Ishikawa (cell line): ENCODE data around the gene PEX26.

Experiments used
- CEBPB ChIP-seq: IDR thresholded peaks from 2 replicates; pipeline ENCODE4 v1.6.1; 2012
- CREB1 ChIP-seq: IDR thresholded peaks from 2 replicates; pipeline ENCODE4 v1.6.1; 2012; ENCODE audit warnings: low read depth
- EGR1 ChIP-seq: IDR thresholded peaks from 2 replicates; pipeline ENCODE4 v1.6.1; 2012
- EP300 ChIP-seq: IDR thresholded peaks from 2 replicates; pipeline ENCODE4 v1.6.1; 2012; ENCODE audit warnings: borderline replicate concordance
- FOXM1 ChIP-seq: IDR thresholded peaks from 2 replicates; pipeline ENCODE4 v1.6.1; 2012; ENCODE audit warnings: low read depth, borderline replicate concordance
- MAX ChIP-seq: IDR thresholded peaks from 2 replicates; pipeline ENCODE4 v1.6.1; 2012
- NFIC ChIP-seq: IDR thresholded peaks from 2 replicates; pipeline ENCODE4 v1.6.1; 2012
- RAD21 ChIP-seq: IDR thresholded peaks from 2 replicates; pipeline ENCODE4 v1.6.1; 2012; ENCODE audit warnings: low read depth
- REST ChIP-seq: IDR thresholded peaks from 2 replicates; pipeline ENCODE4 v1.6.1; 2012; ENCODE audit warnings: low read depth, mild to moderate bottlenecking
- TAF1 ChIP-seq: IDR thresholded peaks from 2 replicates; pipeline ENCODE4 v1.6.1; 2012; ENCODE audit warnings: low read depth, mild to moderate bottlenecking
- TCF12 ChIP-seq: IDR thresholded peaks from 2 replicates; pipeline ENCODE4 v1.6.1; 2012; ENCODE audit warnings: low read depth
- TEAD4 ChIP-seq: IDR thresholded peaks from 2 replicates; pipeline ENCODE4 v1.6.1; 2012
- USF1 ChIP-seq: IDR thresholded peaks from 2 replicates; pipeline ENCODE4 v1.6.1; 2012
- YY1 ChIP-seq: IDR thresholded peaks from 2 replicates; pipeline ENCODE4 v1.6.1; 2012; ENCODE audit warnings: low read depth
- ZBTB7A ChIP-seq: IDR thresholded peaks from 2 replicates; pipeline ENCODE4 v1.6.1; 2012; ENCODE audit warnings: low read depth

PEX26 gene

GRCh38 chr22:18114495-18114894 is 36.7 kb downstream of the PEX26 start:
- TF ChIP-seq EGR1 (no peak), MAX (no peak), CEBPB (no peak), ZBTB7A (no peak), CREB1 (no peak), EP300 (no peak), NFIC (no peak), YY1 (no peak), USF1 (no peak), TCF12 (no peak), TEAD4 (no peak), REST (no peak), RAD21 (no peak), TAF1 (no peak), FOXM1 (no peak)

- TF ChIP-seq NFIC (no peak), EP300 (no peak), CREB1 (no peak), TEAD4 (no peak), TCF12 (no peak), FOXM1 (no peak), CEBPB (no peak), RAD21 (no peak), REST (no peak), EGR1 (no peak), MAX (no peak), TAF1 (no peak), YY1 (no peak)
Observed at GRCh38 chr22:18114976-18115652, 37.3 kb downstream of the PEX26 start.

GRCh38 chr22:18115906-18116371 is 38.1 kb downstream of the PEX26 start:
- TF ChIP-seq CREB1: no peak
- no peak for TF ChIP-seq EGR1

GRCh38 chr22:18116634-18117033 is 38.8 kb downstream of the PEX26 start:
- TF ChIP-seq TEAD4 (no peak), CEBPB (no peak), FOXM1 (no peak), ZBTB7A (no peak), USF1 (no peak), EGR1 (no peak), REST (no peak), YY1 (no peak), RAD21 (no peak), EP300 (no peak), CREB1 (no peak), TCF12 (no peak), NFIC (no peak), TAF1 (no peak)
